GM18498 (cell line): ENCODE data around the gene PHKB.
"Not testable (repeated sequence)": the region's sequence is repeated elsewhere in the genome, so short reads cannot be mapped to it uniquely, and the experiment has no call there.

Experiments used
- ATAC-seq: cut with Tn5 transposase; IDR thresholded peaks from one replicate; pipeline ENCODE4 v1.9.1; 2021; ENCODE audit warnings: mild to moderate bottlenecking, moderate library complexity; ENCODE audit not compliant: unreplicated experiment

PHKB gene

GRCh38 chr16:47469227-47469626, 8.1 kb downstream of the PHKB start:
- ATAC-seq = no peak

- no peak for ATAC-seq
These were observed 9.1 kb downstream of the PHKB start for GRCh38 chr16:47470211-47470610.

GRCh38 chr16:47470810-47471209, 9.7 kb downstream of the PHKB start:
- no peak for ATAC-seq

- not testable (repeated sequence) for ATAC-seq
These were observed 11.9 kb downstream of the PHKB start for GRCh38 chr16:47473004-47473403.

- ATAC-seq = no peak
These were observed 12.7 kb downstream of the PHKB start for GRCh38 chr16:47473792-47474191.

- no peak for ATAC-seq
These were observed 14.7 kb downstream of the PHKB start for GRCh38 chr16:47475786-47476185.

GRCh38 chr16:47476654-47477345, 15.7 kb downstream of the PHKB start:
- no peak for ATAC-seq

- ATAC-seq = no peak
These were observed 16.5 kb downstream of the PHKB start for GRCh38 chr16:47477679-47478078.

- ATAC-seq = peak; percentile 53
These were observed 19.3 kb downstream of the PHKB start for GRCh38 chr16:47480410-47480809.

- ATAC-seq = no peak
These were observed 20.7 kb downstream of the PHKB start for GRCh38 chr16:47481698-47482374.

- ATAC-seq = no peak
These were observed 22.5 kb downstream of the PHKB start for GRCh38 chr16:47483616-47484015.

- ATAC-seq = peak; percentile 55
These were observed 25.7 kb downstream of the PHKB start for GRCh38 chr16:47486856-47487255.

GRCh38 chr16:47488051-47488450, 26.9 kb downstream of the PHKB start:
- ATAC-seq = no peak

GRCh38 chr16:47490471-47490870, 29.3 kb downstream of the PHKB start:
- ATAC-seq = no peak

- no peak for ATAC-seq
These were observed 30.9 kb downstream of the PHKB start for GRCh38 chr16:47492036-47492427.

- ATAC-seq = peak; percentile 76
These were observed 31.6 kb downstream of the PHKB start for GRCh38 chr16:47492428-47493377.

- ATAC-seq = peak; percentile 45
These were observed 32.5 kb downstream of the PHKB start for GRCh38 chr16:47493381-47494337.

GRCh38 chr16:47499080-47499699, 38.1 kb downstream of the PHKB start:
- no peak for ATAC-seq

GRCh38 chr16:47499700-47500264, 38.7 kb downstream of the PHKB start:
- no peak for ATAC-seq

- ATAC-seq = no peak
These were observed 42.8 kb downstream of the PHKB start for GRCh38 chr16:47503936-47504335.
